ENCODE data around the gene LTC4S. TPM values are rescaled to one million over a fixed set of nuclear protein-coding genes. Genes with fewer than 3 reads are reported as not detected.
A peak's percentile ranks its signal among the peaks of the same experiment; 100 is the strongest.

Gene LTC4S
- total and polyA plus RNA-seq, 9 of the 15 experiments (the other 6 are each of a cell fraction or from before 2014, with no cell fraction given) = 0.17 to 0.77 (median 0.75) TPM; not detected in 6

- TF ChIP-seq ZNF699 (CRISPR knock-in tag; IDR thresholded peaks at IDR 0.05; ENCODE audit: insufficient replicate concordance) (no peak), SMARCA4 (IDR thresholded peaks at IDR 0.05) (no peak), CXXC5 (CRISPR knock-in tag; IDR thresholded peaks at IDR 0.05) (peak; percentile 89), POLR2H (tag; IDR thresholded peaks at IDR 0.05; ENCODE audit: low read depth) (0 out of 2 replicates have a peak, but pooled peaks have one; percentile 12), NR3C1 (CRISPR knock-in tag; IDR thresholded peaks at IDR 0.05) (peak; percentile 66; the same call in 1 of the 2 replicates), ZBTB8A (IDR thresholded peaks at IDR 0.05; ENCODE audit: partially characterized antibody) (no peak), HNRNPUL1 (IDR thresholded peaks at IDR 0.05; ENCODE audit: low read length) (no peak), IRF1 (CRISPR knock-in tag; IDR thresholded peaks at IDR 0.05; ENCODE audit: borderline replicate concordance) (0 out of 2 replicates have a peak, but pooled peaks have one; percentile 14), NCOA2 (IDR thresholded peaks at IDR 0.05; ENCODE audit: partially characterized antibody in 2 of 2) (no peak), CBX3 (IDR thresholded peaks at IDR 0.05; ENCODE audit: borderline replicate concordance in 1 of 2, low read length in 2 of 2) (no peak), CHD2 (IDR thresholded peaks at IDR 0.05; ENCODE audit: low read depth, low read length) (0 out of 2 replicates have a peak, but pooled peaks have one; percentile 18), MTA2 (IDR thresholded peaks at IDR 0.05; ENCODE audit: low read depth) (no peak), NEUROD1 (IDR thresholded peaks at IDR 0.05; ENCODE audit: borderline replicate concordance, low read depth, low read length, partially characterized antibody) (no peak), ZNF232 (CRISPR knock-in tag; IDR thresholded peaks at IDR 0.05) (no peak), SMARCE1 (IDR thresholded peaks at IDR 0.05) (no peak; the same call in 1 of the 2 replicates), PML (IDR thresholded peaks at IDR 0.05; ENCODE audit: low read length) (no peak), HEY1 (CRISPR knock-in tag; IDR thresholded peaks at IDR 0.05; ENCODE audit: borderline replicate concordance) (0 out of 2 replicates have a peak, but pooled peaks have one; percentile 29), ZSCAN29 (IDR thresholded peaks at IDR 0.05) (no peak), MAFG (tag; conservative IDR thresholded peaks at IDR 0.05) (peak; percentile 86), HNRNPH1 (optimal IDR thresholded peaks at IDR 0.05; ENCODE audit: low read depth, low read length) (no peak), CBFA2T3 (IDR thresholded peaks at IDR 0.05) (no peak), SNAPC5 (CRISPR knock-in tag; IDR thresholded peaks at IDR 0.05) (no peak), TCFL5 (CRISPR knock-in tag; conservative IDR thresholded peaks at IDR 0.05) (peak; percentile 48)
- TF ChIP-seq, protein P1, sequence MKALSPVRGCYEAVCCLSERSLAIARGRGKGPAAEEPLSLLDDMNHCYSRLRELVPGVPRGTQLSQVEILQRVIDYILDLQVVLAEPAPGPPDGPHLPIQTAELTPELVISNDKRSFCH (CRISPR knock-in tag; IDR thresholded peaks at IDR 0.05) = peak; percentile 74; the same call in 1 of the 2 replicates
- TF ChIP-seq, protein P1 (tag; IDR thresholded peaks at IDR 0.05) = peak; percentile 90
- TF ChIP-seq, protein P2, sequence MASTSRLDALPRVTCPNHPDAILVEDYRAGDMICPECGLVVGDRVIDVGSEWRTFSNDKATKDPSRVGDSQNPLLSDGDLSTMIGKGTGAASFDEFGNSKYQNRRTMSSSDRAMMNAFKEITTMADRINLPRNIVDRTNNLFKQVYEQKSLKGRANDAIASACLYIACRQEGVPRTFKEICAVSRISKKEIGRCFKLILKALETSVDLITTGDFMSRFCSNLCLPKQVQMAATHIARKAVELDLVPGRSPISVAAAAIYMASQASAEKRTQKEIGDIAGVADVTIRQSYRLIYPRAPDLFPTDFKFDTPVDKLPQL (IDR thresholded peaks at IDR 0.05; ENCODE audit: extremely low read depth, insufficient read length) = no peak
Measured at GRCh38 chr5:179819296-179820126, 25.7 kb downstream of the LTC4S start (continued).

Data from K562 (cell line).